H1 (cell line): ENCODE results near the gene MYO16. TPM values are rescaled to one million over a fixed set of nuclear protein-coding genes. Genes with fewer than 3 reads are reported as not detected.
A peak's percentile ranks its signal among the peaks of the same experiment; 100 is the strongest.

ENCODE experiments used
- ATF2 ChIP-seq: IDR thresholded peaks from 2 replicates; pipeline ENCODE4 v1.6.1; 2012; ENCODE audit warnings: low read length, inconsistent platforms
- ATF3 ChIP-seq: IDR thresholded peaks from 2 replicates; pipeline ENCODE4 v1.6.1; 2011; ENCODE audit warnings: low read depth, mild to moderate bottlenecking, low read length; ENCODE audit not compliant: insufficient read depth
- BCL11A ChIP-seq, 2 experiments: IDR thresholded peaks; one replicate each; pipeline ENCODE4 v1.6.1; 2011; ENCODE audit warnings: low read depth in 2 of 2, low read length in 2 of 2, mild to moderate bottlenecking in 2 of 2
- CBX8 ChIP-seq: fragments of 300-800, 300-1000 bp; sonication (generic); IDR thresholded peaks from 2 replicates; pipeline ENCODE4 v1.7.1; 2016; ENCODE audit warnings: low read depth, low read length, borderline replicate concordance
- CEBPB ChIP-seq: IDR thresholded peaks from 2 replicates; pipeline ENCODE4 v1.6.1; 2012; ENCODE audit warnings: low read depth, low read length
- CHD1 ChIP-seq: IDR thresholded peaks from 2 replicates; pipeline ENCODE4 v1.6.1; 2012; ENCODE audit warnings: low read depth, low read length, improper control_type of control experiment
- CTBP2 ChIP-seq: IDR thresholded peaks from 2 replicates; pipeline ENCODE4 v1.7.0; 2011; ENCODE audit warnings: borderline replicate concordance, mild to moderate bottlenecking, moderate library complexity, mixed read lengths, low read length; ENCODE audit not compliant: insufficient read depth, insufficient read length
- CTCF ChIP-seq, 3 experiments: IDR thresholded peaks; 1 replicate in 2 of 3; 2 replicates in 1 of 3; pipeline versions ENCODE4 v1.5.1 to v1.6.1; 2011; ENCODE audit warnings: low read length in 3 of 3, mild to moderate bottlenecking in 3 of 3, inconsistent platforms in 2 of 3, low read depth in 1 of 3, moderate library complexity in 1 of 3; ENCODE audit not compliant: insufficient read depth in 1 of 3; ENCODE audit errors: control extremely low read depth in 1 of 3
- EP300 ChIP-seq, 2 experiments: IDR thresholded peaks; 1 replicate in 1 of 2; 2 replicates in 1 of 2; pipeline ENCODE4 v1.6.1; 2011 to 2012; ENCODE audit warnings: low read depth in 2 of 2, low read length in 2 of 2, mild to moderate bottlenecking in 2 of 2, borderline replicate concordance in 1 of 2, inconsistent platforms in 1 of 2, moderate library complexity in 1 of 2
- KDM1A ChIP-seq: fragments of 200-600, 300-600 bp; sonication (generic); IDR thresholded peaks from 2 replicates; pipeline ENCODE4 v1.7.1; 2016; ENCODE audit warnings: mild to moderate bottlenecking, low read length, borderline replicate concordance
- KDM5A ChIP-seq: fragments of 200-600 bp; IDR thresholded peaks from 2 replicates; pipeline ENCODE4 v1.7.1; 2012; ENCODE audit warnings: mild to moderate bottlenecking, low read length, inconsistent platforms, mixed read lengths
- RAD21 ChIP-seq, 2 experiments: IDR thresholded peaks in 1 of 2; conservative IDR thresholded peaks in 1 of 2; 2 replicates each; pipeline ENCODE4 v1.6.1; 2011; ENCODE audit warnings: low read depth in 2 of 2, low read length in 2 of 2, improper control_type of control experiment in 1 of 2, inconsistent platforms in 1 of 2, mild to moderate bottlenecking in 1 of 2, moderate library complexity in 1 of 2
- TAF1 ChIP-seq: IDR thresholded peaks from 2 replicates; pipeline ENCODE4 v1.6.1; 2011; ENCODE audit warnings: mild to moderate bottlenecking, low read depth, low read length
- polyA plus RNA-seq, 7 experiments: library from polyadenylated mRNA; depleted of rRNA in 3 of 7; stranded (reverse) in 5 of 7; unstranded in 2 of 7; fragments of >200 nt in 5 of 7; fragments of 200-250 nt in 2 of 7; gene quantifications; 1 replicate in 5 of 7; 2 replicates in 1 of 7; 4 replicates in 1 of 7; pipeline versions ENCODE4 v1.2.1 to v1.2.3, GENCODE V29; 2011 to 2013; ENCODE audit warnings: missing spikeins in 2 of 7, mixed read lengths in 2 of 7
- total RNA-seq: library from RNA; stranded (reverse); fragmentation: NEBNext Ultra II Directional; extraction: Animal tissue kit (Norgen Biotek cat#: 25700); gene quantifications from 2 replicates; pipeline ENCODE4 v1.2.1, GENCODE V29; 2021

The MYO16 gene
- total and polyA plus RNA-seq, 2 of the 8 experiments (the other 6 are each of a cell fraction or from before 2014, with no cell fraction given), result 0.02 to 0.22 TPM

- TF ChIP-seq KDM5A, result no peak
- TF ChIP-seq RAD21 (IDR thresholded peaks at IDR 0.05 in 1 of 2, conservative IDR thresholded peaks at IDR 0.05 in 1 of 2; ENCODE audit: low read depth in 2 of 2, low read length in 2 of 2), result peak; percentile 70 to 72
- no peak for TF ChIP-seq CTBP2
- TF ChIP-seq CEBPB, result 0 out of 2 replicates have a peak, but pooled peaks have one; percentile 41
- no peak for TF ChIP-seq ATF2
- no peak for TF ChIP-seq TAF1
- TF ChIP-seq ATF3, result 0 out of 2 replicates have a peak, but pooled peaks have one; percentile 38
- TF ChIP-seq CBX8, result no peak
- peak; percentile 84 to 99 (median 96) for TF ChIP-seq CTCF (IDR thresholded peaks at IDR 0.05; ENCODE audit: control extremely low read depth in 1 of 3, insufficient read depth in 1 of 3, low read depth in 1 of 3, low read length in 3 of 3)
- no peak for TF ChIP-seq KDM1A
- no peak for TF ChIP-seq CHD1
- no peak for TF ChIP-seq EP300 (IDR thresholded peaks at IDR 0.05; ENCODE audit: borderline replicate concordance in 1 of 2, low read depth in 2 of 2, low read length in 2 of 2)
- TF ChIP-seq BCL11A (IDR thresholded peaks at IDR 0.05; ENCODE audit: low read depth in 2 of 2, low read length in 2 of 2), result no peak
These were observed 99.0 kb downstream of the MYO16 start (continued) for GRCh38 chr13:108728370-108728769.
